Measurements from ENCODE around the gene TRMT2A.

DNA sequence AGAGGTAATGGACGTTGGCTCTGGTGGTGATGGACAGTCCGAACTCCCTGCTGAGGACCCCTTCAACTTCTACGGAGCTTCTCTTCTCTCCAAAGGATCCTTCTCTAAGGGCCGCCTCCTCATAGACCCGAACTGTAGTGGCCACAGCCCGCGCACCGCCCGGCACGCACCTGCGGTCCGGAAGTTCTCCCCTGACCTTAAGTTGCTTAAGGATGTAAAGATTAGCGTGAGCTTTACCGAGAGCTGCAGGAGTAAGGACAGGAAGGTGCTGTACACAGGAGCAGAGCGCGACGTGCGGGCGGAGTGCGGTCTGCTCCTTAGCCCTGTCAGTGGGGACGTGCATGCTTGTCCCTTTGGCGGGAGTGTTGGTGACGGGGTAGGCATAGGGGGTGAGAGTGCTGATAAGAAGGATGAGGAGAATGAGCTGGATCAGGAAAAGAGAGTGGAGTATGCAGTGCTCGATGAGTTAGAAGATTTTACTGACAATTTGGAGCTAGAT lies 30.9 kb downstream of the TRMT2A start:
- TF ChIP-seq, protein P1, sequence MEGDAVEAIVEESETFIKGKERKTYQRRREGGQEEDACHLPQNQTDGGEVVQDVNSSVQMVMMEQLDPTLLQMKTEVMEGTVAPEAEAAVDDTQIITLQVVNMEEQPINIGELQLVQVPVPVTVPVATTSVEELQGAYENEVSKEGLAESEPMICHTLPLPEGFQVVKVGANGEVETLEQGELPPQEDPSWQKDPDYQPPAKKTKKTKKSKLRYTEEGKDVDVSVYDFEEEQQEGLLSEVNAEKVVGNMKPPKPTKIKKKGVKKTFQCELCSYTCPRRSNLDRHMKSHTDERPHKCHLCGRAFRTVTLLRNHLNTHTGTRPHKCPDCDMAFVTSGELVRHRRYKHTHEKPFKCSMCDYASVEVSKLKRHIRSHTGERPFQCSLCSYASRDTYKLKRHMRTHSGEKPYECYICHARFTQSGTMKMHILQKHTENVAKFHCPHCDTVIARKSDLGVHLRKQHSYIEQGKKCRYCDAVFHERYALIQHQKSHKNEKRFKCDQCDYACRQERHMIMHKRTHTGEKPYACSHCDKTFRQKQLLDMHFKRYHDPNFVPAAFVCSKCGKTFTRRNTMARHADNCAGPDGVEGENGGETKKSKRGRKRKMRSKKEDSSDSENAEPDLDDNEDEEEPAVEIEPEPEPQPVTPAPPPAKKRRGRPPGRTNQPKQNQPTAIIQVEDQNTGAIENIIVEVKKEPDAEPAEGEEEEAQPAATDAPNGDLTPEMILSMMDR (IDR thresholded peaks at IDR 0.05; ENCODE audit: insufficient read depth, low read length, poor library complexity, severe bottlenecking), result no peak
- no peak for TF ChIP-seq EZH2phosphoT487 (conservative IDR thresholded peaks at IDR 0.05; ENCODE audit: low read length)

Data from SU-DHL-6 (cell line).